HEK293T (cell line): ENCODE results near the gene TLX2.

Experiments used
- CTCF ChIA-PET: fragments of 350-600 bp; formaldehyde crosslinking; extraction: SDS; loops from one replicate; lab custom pipeline; 2021; ENCODE audit warnings: antibody characterized with exemption, inconsistent platforms; lab: Yijun Ruan, JAX
- POLR2A ChIA-PET: fragments of 350-600 bp; formaldehyde crosslinking; extraction: SDS; loops from one replicate; lab custom pipeline; 2020; ENCODE audit warnings: antibody characterized with exemption, inconsistent platforms; lab: Yijun Ruan, JAX
- DNase-seq: peaks from one replicate; pipeline ENCODE4 v3.0.0; 2012; ENCODE audit warnings: mixed read lengths; ENCODE audit errors: extremely low spot score
- ARNT ChIP-seq: fragments of 450-650 bp; IDR thresholded peaks from 2 replicates; pipeline ENCODE4 v1.6.1; 2017; ENCODE audit warnings: mild to moderate bottlenecking
- BHLHE40 ChIP-seq: fragments of 450-650 bp; IDR thresholded peaks from 2 replicates; pipeline ENCODE4 v1.6.1; 2016; ENCODE audit warnings: mild to moderate bottlenecking, moderate library complexity, borderline replicate concordance
- CTBP1 ChIP-seq: fragments of 450-650 bp; IDR thresholded peaks from 2 replicates; pipeline ENCODE4 v1.6.1; 2016; ENCODE audit warnings: borderline replicate concordance
- ELF4 ChIP-seq: fragments of 450-650 bp; IDR thresholded peaks from 2 replicates; pipeline ENCODE4 v1.6.1; 2017; ENCODE audit warnings: antibody characterized with exemption
- FOXA1 ChIP-seq: fragments of 450-650 bp; IDR thresholded peaks from 2 replicates; pipeline ENCODE4 v1.6.1; 2016; ENCODE audit warnings: mild to moderate bottlenecking
- FOXK2 ChIP-seq: fragments of 450-650 bp; IDR thresholded peaks from 2 replicates; pipeline ENCODE4 v1.6.1; 2016; ENCODE audit warnings: mild to moderate bottlenecking
- FOXM1 ChIP-seq: fragments of 450-650 bp; IDR thresholded peaks from 2 replicates; pipeline ENCODE4 v1.6.1; 2017; ENCODE audit warnings: mild to moderate bottlenecking, borderline replicate concordance
- HDGF ChIP-seq: fragments of 450-650 bp; IDR thresholded peaks from 2 replicates; pipeline ENCODE4 v1.6.1; 2017; ENCODE audit warnings: antibody characterized with exemption, borderline replicate concordance
- L3MBTL2 ChIP-seq: fragments of 450-650 bp; conservative IDR thresholded peaks from 2 replicates; pipeline ENCODE4 v1.6.1; 2016; ENCODE audit warnings: mild to moderate bottlenecking
- LEF1 ChIP-seq: fragments of 450-650 bp; IDR thresholded peaks from 2 replicates; pipeline ENCODE4 v1.6.1; 2017; ENCODE audit warnings: mild to moderate bottlenecking, borderline replicate concordance
- NFRKB ChIP-seq: fragments of 450-650 bp; IDR thresholded peaks from 2 replicates; pipeline ENCODE4 v1.6.1; 2016; ENCODE audit warnings: mild to moderate bottlenecking, moderate library complexity
- PKNOX1 ChIP-seq: fragments of 450-650 bp; IDR thresholded peaks from 2 replicates; pipeline ENCODE4 v1.6.1; 2016
- SP1 ChIP-seq: fragments of 450-650 bp; IDR thresholded peaks from 2 replicates; pipeline ENCODE4 v1.6.1; 2017
- SUZ12 ChIP-seq: fragments of 450-650 bp; IDR thresholded peaks from 2 replicates; pipeline ENCODE4 v1.6.1; 2016; ENCODE audit warnings: mild to moderate bottlenecking
- TARDBP ChIP-seq: fragments of 450-650 bp; IDR thresholded peaks from 2 replicates; pipeline ENCODE4 v1.6.1; 2016
- ZNF384 ChIP-seq: fragments of 450-650 bp; IDR thresholded peaks from 2 replicates; pipeline ENCODE4 v1.6.1; 2016

Gene TLX2

DNA sequence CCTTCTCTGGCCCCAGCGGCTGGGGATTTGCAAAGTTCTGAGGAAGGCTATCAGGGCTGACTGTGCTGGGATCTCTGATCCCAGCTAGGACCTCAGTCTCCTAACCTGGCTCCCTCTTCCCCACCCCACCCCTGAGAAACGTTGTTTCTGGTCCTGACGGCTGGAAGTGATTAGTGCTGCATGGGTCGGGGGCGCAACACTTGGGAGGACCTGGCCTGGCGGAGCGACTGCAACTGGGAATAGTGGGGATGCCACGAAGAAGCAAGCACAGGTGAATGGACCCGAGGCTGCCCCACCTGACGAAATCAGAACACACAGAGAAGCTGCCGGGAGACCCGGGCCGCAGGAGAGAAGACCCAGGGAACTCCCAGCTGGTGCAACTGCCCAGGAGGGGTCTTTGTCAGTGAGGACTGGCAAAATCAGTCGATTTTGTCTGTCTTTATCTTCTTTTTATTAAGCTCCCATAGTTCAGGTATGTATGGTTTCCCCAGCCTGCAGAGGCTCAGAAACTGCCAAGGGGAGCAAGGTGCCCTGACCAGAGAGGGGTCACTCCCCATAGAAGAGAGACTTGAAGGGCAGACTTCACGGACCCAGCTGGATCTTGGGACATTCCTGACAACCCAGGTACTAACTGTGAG lies 14.2 kb upstream of the TLX2 start:
- ChIA-PET CTCF (no interaction called here), POLR2A (interaction anchor here (1.0 to 2.9 kb wide), 4 partner anchors 9 to 31 kb away, joined by 3 to 18 read pairs (median 7); partner anchors contain the start of genes CCDC142, MRPL53 and TTC31)
- DNase-seq: no peak
- TF ChIP-seq PKNOX1: no peak

- no peak for TF ChIP-seq L3MBTL2
- TF ChIP-seq ELF4: no peak
- TF ChIP-seq NFRKB: no peak
- TF ChIP-seq SUZ12: no peak
- no peak for TF ChIP-seq ZNF384
- no peak for TF ChIP-seq TARDBP
- no peak for TF ChIP-seq CTBP1
- TF ChIP-seq LEF1: no peak
- no peak for TF ChIP-seq FOXK2
- TF ChIP-seq SP1: no peak
- no peak for TF ChIP-seq FOXA1
- no peak for TF ChIP-seq HDGF
- TF ChIP-seq FOXM1: no peak
- no peak for TF ChIP-seq BHLHE40
- TF ChIP-seq PKNOX1: no peak
- no peak for TF ChIP-seq ARNT
- CTCF ChIA-PET: no interaction called here
- no peak for DNase-seq
- POLR2A ChIA-PET: interaction anchor here (1.0 to 2.9 kb wide), 5 partner anchors 10 to 88 kb away, joined by 3 to 18 read pairs (median 5); partner anchors contain the start of genes CCDC142, MRPL53 and TTC31
Measured at GRCh38 chr2:74500578-74500946, 13.7 kb upstream of the TLX2 start.

GRCh38 chr2:74501335-74502071 lies 12.7 kb upstream of the TLX2 start:
- DNase-seq: no peak
- TF ChIP-seq LEF1 (no peak), ARNT (no peak), CTBP1 (no peak), FOXK2 (no peak), BHLHE40 (no peak), HDGF (no peak), TARDBP (no peak), ELF4 (no peak), PKNOX1 (no peak), ZNF384 (no peak), FOXA1 (no peak), SP1 (no peak), SUZ12 (no peak), L3MBTL2 (no peak), NFRKB (no peak), FOXM1 (no peak)
- ChIA-PET CTCF (interaction anchor here (0.6 kb wide), 1 partner anchor 15 kb away, joined by 5 read pairs; no protein-coding TSS in a partner anchor), POLR2A (interaction anchor here (1.0 to 2.9 kb wide), 5 partner anchors 9 to 87 kb away, joined by 3 to 18 read pairs (median 5); partner anchors contain the start of genes CCDC142 and TTC31)

DNA sequence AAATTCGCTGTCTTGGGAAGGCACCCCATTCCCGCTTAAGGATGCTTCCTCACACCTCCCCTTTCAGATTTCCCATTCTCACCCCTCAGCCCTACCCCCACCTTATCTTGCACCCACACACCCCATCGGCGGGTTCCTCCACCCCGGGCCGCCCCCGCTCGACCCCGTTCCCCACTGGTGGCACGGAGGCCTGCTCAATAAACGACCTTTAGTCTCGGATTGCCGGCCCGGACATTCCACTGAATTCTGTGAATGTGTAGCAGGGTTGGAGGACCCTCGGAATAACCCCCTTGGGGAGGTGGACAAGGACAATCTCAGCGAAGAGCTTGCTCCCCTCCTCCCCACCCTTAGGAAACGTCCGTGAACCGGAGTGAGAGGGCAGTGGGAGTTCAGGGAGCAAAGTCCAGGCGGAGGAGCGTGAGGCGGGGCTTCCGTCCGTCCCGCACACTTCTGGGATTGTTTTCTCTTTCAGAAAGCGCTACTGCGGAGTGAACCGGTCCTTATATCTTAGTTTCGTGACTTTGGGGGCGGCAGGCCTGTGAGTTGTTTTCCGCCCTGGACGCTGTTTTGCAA lies 12.0 kb upstream of the TLX2 start:
- no peak for TF ChIP-seq PKNOX1
- no peak for TF ChIP-seq ARNT
- TF ChIP-seq FOXA1: no peak
- TF ChIP-seq CTBP1: no peak
- TF ChIP-seq SP1: no peak
- TF ChIP-seq NFRKB: no peak
- TF ChIP-seq HDGF: no peak
- TF ChIP-seq BHLHE40: no peak
- TF ChIP-seq FOXK2: no peak
- no peak for TF ChIP-seq L3MBTL2
- CTCF ChIA-PET: no interaction called here
- POLR2A ChIA-PET: interaction anchor here (1.3 to 2.9 kb wide), 3 partner anchors 8 to 29 kb away, joined by 3 to 18 read pairs (median 9); partner anchors contain the start of genes CCDC142 and TTC31
- DNase-seq: peak; percentile 23

DNA sequence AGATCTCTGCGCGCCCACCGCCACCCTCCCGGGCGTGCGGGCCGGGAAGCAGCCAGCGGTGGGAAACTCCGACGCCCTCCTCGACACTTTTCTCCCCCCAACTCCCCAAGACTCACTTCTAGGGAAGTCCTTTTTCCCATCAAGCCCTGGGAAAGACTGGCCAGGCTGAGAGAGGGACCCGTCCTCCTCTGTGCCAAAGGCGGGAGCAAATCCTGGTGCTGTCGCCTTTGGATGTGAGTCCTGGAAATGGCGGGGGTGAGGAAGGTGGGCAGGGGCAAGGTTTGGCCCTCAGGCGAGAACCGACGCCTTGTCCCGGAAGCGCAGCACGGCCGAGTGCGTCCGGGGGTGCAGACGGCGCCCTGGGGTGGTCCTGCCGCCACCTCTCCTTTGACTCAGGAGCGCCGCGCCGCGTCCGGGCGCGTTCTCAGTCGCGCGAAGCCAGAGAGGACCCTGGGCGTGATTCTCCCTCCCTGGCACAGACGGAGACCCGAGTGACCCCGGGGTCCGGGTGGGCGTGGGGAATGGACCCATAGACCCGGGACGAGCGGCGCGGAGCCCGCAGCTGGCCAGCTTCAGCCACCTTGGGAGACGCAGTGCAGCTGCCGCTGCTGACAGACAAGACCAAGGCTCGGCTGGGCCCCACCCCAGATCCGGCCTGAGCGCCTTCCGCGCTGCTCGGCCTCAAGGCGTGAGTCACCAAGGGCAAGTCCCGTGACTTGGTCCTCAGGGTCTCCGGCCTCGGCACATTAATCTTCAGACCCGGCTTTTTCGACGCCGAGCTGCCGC lies 11.3 kb upstream of the TLX2 start:
- CTCF ChIA-PET: interaction anchor here (1.4 kb wide), 1 partner anchor 20 kb away, joined by 6 read pairs; the partner anchor contains the start of genes CCDC142 and TTC31
- DNase-seq: peak; percentile 53
- no peak for TF ChIP-seq SUZ12
- no peak for TF ChIP-seq BHLHE40
- TF ChIP-seq L3MBTL2: peak; percentile 68
- no peak for TF ChIP-seq HDGF
- POLR2A ChIA-PET: interaction anchor here (0.9 to 2.9 kb wide), 4 partner anchors 9 to 45 kb away, joined by 3 to 18 read pairs (median 5); partner anchors contain the start of genes CCDC142, MRPL53, TTC31 and WBP1
